ENCODE measurements around the gene ATAD3A.
"Not testable (repeated sequence)": the region's sequence is repeated elsewhere in the genome, so short reads cannot be mapped to it uniquely, and the experiment has no call there.

ATAD3A gene

GRCh38 chr1:1554926-1555915 lies 43.3 kb downstream of the ATAD3A start:
- no peak for DNase-seq (ENCODE audit: low read depth, low spot score)

GRCh38 chr1:1556505-1556904 lies 44.5 kb downstream of the ATAD3A start:
- no peak for DNase-seq (ENCODE audit: low read depth, low spot score)

DNA sequence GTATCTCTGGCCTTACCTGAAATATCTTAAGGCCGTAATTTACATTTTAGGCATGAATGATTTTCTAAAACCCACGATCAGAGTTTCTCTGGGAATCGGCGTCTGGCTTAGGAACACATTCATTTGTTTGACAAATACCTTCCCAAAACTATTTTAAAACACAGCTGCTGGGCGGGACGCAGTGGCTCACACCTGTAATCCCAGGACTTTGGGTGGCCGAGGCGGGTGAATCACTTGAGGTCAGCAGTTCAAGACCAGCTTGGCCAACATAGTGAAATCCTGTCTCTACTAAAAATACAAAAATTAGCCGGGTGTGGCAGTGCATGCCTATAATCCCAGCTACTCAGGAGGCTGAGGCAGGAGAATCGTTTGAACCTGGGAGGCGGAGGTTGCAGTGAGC lies 45.0 kb downstream of the ATAD3A start:
- DNase-seq (ENCODE audit: low read depth, low spot score): not testable (repeated sequence)

- DNase-seq (ENCODE audit: low read depth, low spot score): not testable (repeated sequence)
Observed at GRCh38 chr1:1557688-1558087, 45.7 kb downstream of the ATAD3A start.

- no peak for DNase-seq (ENCODE audit: low read depth, low spot score)
Observed at GRCh38 chr1:1558591-1558990, 46.6 kb downstream of the ATAD3A start.

DNA sequence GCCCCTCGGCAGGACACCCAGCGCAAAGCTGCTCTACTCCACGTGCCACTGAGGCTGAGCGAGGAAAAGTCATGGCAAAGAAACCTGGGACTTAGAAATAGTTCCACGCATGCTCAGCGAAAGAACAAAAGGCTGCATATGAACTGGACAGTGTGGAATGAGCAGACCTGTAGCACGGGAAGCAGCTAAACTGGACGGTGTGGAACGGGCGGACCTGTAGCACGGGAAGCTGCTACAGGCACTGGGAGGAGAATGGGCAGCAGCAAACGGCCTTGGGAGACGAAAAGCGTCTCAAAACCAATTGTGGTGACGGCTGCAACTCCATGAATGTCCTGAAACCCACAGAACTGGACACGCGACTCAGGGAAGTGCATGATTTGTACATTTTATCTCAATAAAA lies 47.1 kb downstream of the ATAD3A start:
- no peak for DNase-seq (ENCODE audit: low read depth, low spot score)

- no peak for DNase-seq (ENCODE audit: low read depth, low spot score)
Observed at GRCh38 chr1:1560178-1560577, 48.2 kb downstream of the ATAD3A start.

DNA sequence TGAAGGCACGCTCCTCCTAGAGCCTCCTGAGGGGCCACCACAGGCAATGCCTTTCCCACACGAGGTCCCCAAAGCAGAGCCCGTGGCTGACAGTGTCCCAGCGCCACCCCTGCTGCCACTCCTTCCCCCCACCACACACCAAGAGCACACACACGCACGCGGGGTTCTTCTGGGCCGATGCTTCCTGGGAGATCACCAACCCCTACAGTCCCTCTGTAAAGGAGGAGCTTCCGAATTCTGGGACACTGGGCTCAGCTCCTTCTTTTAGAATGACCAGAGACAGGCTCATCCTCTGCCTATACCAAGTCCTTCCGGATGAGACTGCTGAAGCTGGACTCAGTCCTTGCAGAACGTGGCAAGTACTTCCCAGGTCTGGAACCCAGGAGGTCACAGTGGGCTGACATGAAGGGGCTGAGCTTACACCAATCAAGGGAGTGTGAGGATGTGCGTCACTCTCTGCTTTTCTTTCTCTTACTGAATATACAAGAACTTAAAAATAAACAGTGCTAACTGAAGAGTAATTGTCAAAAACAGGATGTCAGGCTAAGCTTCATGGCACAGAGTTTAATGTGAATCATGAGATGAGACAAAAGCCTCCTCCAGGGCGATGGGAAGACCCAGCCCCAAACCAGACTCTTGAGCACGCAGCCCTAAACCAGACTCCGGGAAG lies 50.0 kb downstream of the ATAD3A start:
- no peak for DNase-seq (ENCODE audit: low read depth, low spot score)

- DNase-seq (ENCODE audit: low read depth, low spot score): no peak
Observed at GRCh38 chr1:1562556-1563195, 50.7 kb downstream of the ATAD3A start.

DNA sequence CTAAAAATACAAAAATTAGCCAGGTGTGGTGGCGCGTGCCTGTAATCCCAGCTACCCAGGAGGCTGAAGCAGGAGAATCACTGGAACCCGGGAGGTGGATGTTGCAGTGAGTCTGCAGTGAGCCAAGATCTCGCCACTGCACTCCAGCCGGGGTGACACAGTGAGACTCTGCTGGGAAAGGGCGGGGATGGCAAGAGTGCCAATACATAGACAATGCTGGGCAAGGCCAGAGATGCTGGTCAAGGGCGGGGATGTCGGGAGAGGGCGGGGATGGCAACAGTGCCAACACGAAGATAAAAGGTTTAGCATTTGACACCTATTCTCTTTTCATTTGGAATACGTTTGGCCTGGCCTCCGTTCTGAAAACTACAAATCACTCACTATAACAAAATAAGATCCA lies 51.7 kb downstream of the ATAD3A start:
- no peak for DNase-seq (ENCODE audit: low read depth, low spot score)

GRCh38 chr1:1564268-1564667 lies 52.3 kb downstream of the ATAD3A start:
- DNase-seq (ENCODE audit: low read depth, low spot score): no peak

DNA sequence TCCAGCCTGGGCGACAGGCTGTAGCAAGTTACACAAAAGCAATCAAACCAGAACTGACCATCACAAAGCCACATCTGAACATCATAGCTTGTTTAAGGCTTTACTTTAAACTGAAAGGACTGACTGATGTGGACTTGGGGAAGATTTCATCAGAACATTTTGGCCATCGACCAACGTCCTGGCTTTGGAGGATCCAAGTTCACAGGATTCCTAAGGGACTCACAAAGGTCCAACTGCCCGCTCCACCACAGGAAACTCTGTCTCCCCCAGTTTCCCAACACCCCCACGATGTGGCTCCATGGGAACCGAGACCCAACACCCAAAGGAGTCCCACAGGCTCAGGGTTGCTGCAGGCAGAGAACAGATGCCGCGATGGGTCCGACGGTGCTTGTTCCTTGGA lies 53.4 kb downstream of the ATAD3A start:
- no peak for DNase-seq (ENCODE audit: low read depth, low spot score)

- DNase-seq (ENCODE audit: low read depth, low spot score): no peak
Observed at GRCh38 chr1:1567152-1567875, 55.4 kb downstream of the ATAD3A start.

- DNase-seq (ENCODE audit: low read depth, low spot score): no peak
Observed at GRCh38 chr1:1567891-1568291, 55.9 kb downstream of the ATAD3A start.

GRCh38 chr1:1569341-1569740 lies 57.4 kb downstream of the ATAD3A start:
- no peak for DNase-seq (ENCODE audit: low read depth, low spot score)

DNA sequence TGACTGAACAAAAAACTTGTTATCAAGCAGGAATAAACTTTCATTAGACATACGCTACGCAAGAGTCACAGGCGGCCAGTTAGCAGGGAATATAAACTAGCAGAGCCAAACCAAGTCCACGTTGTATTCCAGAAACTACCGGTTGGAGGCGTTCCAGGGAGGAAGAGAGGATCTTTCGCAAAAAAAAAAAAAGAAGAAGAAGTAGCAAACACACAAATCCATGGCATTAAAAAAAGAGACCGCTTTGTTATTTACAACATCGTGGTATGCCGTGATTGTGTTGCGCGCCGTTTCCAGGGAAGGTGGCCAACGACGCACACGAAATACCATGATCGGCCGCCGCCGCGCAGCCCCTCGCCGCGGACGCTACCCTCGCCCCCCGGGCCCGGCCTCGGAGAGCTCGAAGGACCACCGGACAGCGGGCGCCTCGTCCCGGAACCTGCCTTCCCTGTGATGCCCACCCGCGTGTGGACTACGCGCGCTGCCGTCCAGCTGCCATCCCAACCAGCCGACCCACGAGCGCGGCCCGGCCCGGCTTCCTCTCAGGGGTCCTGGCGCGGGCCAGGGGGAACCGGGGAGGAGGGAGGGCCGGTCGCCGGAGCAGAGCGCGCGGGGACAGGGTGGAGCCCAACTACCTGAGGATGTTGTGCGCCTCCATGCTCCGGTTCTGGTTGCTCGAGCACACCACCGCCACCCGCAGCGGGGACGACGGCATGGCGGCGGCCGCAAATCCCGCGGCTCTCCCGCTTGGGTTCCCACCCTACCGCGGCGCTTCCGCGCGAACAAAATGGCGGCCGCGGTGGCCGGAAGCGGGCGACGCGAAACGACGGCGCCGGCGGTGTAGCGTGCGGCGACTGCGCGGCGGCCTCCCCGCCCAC lies 62.1 kb downstream of the ATAD3A start:
- DNase-seq (ENCODE audit: low read depth, low spot score): peak; percentile 32

DNA sequence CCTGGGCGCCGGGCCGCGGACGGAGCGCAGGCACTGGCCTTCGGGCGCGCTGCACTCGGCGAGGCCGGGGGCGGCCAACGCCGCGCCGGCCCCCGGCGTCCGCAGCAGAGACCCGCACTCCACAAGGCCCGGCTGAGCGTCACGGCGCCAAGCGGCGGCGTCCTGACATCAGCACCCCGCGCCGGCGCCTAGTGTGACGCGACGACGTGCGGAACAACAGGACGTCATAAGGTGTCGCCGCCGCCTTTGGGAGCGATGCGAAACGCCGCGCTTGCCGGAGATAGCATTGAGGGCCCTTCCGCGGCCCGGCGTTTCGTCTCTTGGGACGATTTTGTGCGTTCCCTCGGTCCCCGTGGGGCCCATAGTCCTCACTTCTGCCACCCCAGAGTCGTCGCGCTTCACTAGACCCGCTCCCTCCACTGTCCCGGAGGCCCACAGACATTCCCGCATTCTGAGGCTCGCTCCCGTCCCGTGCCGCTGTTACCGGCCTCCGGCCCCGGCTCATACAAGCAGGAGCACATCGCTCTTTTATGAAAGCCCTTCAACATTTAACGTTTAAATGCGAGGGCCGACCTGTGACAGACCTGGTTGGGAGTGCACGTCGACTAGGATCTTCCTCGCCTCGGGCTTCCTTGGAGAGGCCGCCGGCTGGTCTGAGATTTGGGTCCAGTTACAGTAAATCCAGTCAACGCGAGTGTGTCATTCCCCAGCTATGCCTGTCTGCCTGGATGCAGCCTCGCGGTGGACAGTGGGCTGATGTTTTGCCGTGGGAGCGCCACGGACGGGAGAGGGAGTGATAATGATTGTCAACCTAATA lies 63.0 kb downstream of the ATAD3A start, which contains the start of gene SSU72:
Gene SSU72 (minus strand): TSS at position 143 of the 817 bp plus-strand sequence. CDS start 306 bp downstream, outside the sequence.
- peak; percentile 81 for DNase-seq (ENCODE audit: low read depth, low spot score)

DNA sequence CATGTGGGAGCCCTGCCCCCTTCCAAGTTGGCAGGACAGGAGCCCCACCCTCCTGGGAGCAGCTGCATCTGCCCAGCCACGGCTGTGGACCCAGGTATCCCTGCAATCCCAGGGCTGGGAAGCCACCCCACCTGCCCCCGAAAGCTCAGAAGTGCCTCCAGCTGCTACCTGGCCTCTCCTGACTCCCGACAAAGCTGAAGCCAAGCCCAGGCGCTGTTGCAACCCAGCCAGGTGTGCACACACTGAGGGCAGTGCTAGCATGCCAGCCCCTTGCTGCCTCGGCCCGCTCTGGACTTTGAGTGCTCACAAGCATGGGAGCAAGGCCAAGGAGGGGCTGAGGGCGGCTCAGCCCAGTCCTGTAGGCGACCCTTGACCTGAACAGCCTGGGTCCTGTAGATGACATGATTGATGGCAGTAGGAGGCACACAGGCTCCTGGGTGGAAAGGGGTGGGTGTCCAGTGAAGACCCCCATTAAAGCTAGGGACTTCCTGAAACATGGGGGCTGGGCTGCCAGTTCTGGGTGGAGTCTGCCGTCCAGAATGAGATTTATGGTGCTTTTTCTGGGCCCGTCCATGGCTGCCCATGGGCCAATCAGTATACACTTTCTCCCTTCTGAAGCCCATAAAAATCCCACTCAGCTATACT lies 65.5 kb downstream of the ATAD3A start:
- no peak for DNase-seq (ENCODE audit: low read depth, low spot score)

DNA sequence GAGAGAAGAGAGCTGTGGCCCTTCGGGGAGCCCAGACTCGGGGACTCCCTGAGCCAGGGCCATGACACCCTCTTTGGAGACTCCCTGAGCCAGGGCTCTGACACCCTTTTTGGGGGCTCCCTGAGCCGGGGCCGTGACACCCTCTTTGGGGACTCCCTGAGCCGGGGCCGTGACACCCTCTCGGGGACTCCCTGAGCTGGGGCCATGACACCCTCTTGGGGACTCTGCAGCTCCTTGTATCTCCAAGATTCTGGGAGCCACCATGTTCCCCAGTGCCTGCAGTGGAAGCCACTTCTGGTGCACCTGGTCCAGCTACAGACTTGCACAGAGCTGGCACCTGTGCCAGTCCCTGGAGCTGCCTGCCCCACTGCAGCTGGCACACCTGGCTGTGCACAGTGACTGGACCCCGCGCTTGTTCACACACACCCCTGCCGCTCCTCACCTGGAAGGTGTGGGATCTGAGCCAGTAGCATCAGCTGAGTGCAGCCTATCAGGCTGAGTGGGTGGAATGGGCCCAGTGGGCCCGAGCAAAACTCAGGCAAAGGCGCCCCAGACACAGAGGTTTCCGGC lies 66.5 kb downstream of the ATAD3A start:
- no peak for DNase-seq (ENCODE audit: low read depth, low spot score)

Data from activated naive CD8-positive, alpha-beta T cell treated with anti-CD3 and anti-CD28 coated beads, Interleukin-2, amount 50 U/mL, for 16 hours (primary cell).